PFSK-1 (cell line): ENCODE measurements around the gene INPP4B.

ENCODE experiments used
- FOXP2 ChIP-seq: optimal IDR thresholded peaks from 2 replicates; pipeline ENCODE3; 2011; ENCODE audit warnings: borderline replicate concordance, control low read depth, inconsistent platforms; ENCODE audit not compliant: insufficient read depth; ENCODE audit errors: extremely low read length, extremely low read depth
- POLR2AphosphoS5 ChIP-seq: IDR thresholded peaks from 2 replicates; pipeline ENCODE4 v1.6.1; 2012; ENCODE audit warnings: low read depth, mild to moderate bottlenecking, control low read depth, low read length, moderate library complexity
- SIN3A ChIP-seq: IDR thresholded peaks from 2 replicates; pipeline ENCODE4 v1.6.1; 2012; ENCODE audit warnings: mild to moderate bottlenecking, low read length, moderate library complexity, borderline replicate concordance; ENCODE audit not compliant: insufficient read depth
- TAF1 ChIP-seq: IDR thresholded peaks from 2 replicates; pipeline ENCODE4 v1.6.1; 2012; ENCODE audit warnings: low read length, control low read depth, borderline replicate concordance; ENCODE audit not compliant: insufficient read depth
- TF ChIP-seq, protein P1 (sequence below), 2 experiments: IDR thresholded peaks; 2 replicates each; pipeline versions ENCODE4 v1.6.1 to v1.8.0; 2011 to 2012; ENCODE audit warnings: low read depth in 2 of 2, low read length in 2 of 2, control low read depth in 1 of 2, inconsistent platforms in 1 of 2, mild to moderate bottlenecking in 1 of 2, moderate library complexity in 1 of 2; ENCODE audit not compliant: insufficient read depth in 1 of 2

Gene INPP4B

GRCh38 chr4:142882159-142882558, 36.1 kb upstream of the INPP4B start:
- TF ChIP-seq FOXP2 (no peak), POLR2AphosphoS5 (no peak), SIN3A (no peak), TAF1 (no peak)

GRCh38 chr4:142881331-142881730, 35.2 kb upstream of the INPP4B start:
- no peak for TF ChIP-seq TAF1
- no peak for TF ChIP-seq SIN3A
- no peak for TF ChIP-seq POLR2AphosphoS5
- no peak for TF ChIP-seq FOXP2
- TF ChIP-seq, protein P1, sequence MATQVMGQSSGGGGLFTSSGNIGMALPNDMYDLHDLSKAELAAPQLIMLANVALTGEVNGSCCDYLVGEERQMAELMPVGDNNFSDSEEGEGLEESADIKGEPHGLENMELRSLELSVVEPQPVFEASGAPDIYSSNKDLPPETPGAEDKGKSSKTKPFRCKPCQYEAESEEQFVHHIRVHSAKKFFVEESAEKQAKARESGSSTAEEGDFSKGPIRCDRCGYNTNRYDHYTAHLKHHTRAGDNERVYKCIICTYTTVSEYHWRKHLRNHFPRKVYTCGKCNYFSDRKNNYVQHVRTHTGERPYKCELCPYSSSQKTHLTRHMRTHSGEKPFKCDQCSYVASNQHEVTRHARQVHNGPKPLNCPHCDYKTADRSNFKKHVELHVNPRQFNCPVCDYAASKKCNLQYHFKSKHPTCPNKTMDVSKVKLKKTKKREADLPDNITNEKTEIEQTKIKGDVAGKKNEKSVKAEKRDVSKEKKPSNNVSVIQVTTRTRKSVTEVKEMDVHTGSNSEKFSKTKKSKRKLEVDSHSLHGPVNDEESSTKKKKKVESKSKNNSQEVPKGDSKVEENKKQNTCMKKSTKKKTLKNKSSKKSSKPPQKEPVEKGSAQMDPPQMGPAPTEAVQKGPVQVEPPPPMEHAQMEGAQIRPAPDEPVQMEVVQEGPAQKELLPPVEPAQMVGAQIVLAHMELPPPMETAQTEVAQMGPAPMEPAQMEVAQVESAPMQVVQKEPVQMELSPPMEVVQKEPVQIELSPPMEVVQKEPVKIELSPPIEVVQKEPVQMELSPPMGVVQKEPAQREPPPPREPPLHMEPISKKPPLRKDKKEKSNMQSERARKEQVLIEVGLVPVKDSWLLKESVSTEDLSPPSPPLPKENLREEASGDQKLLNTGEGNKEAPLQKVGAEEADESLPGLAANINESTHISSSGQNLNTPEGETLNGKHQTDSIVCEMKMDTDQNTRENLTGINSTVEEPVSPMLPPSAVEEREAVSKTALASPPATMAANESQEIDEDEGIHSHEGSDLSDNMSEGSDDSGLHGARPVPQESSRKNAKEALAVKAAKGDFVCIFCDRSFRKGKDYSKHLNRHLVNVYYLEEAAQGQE (IDR thresholded peaks at IDR 0.05; ENCODE audit: insufficient read depth in 1 of 2, low read depth in 2 of 2, low read length in 2 of 2): no peak

DNA sequence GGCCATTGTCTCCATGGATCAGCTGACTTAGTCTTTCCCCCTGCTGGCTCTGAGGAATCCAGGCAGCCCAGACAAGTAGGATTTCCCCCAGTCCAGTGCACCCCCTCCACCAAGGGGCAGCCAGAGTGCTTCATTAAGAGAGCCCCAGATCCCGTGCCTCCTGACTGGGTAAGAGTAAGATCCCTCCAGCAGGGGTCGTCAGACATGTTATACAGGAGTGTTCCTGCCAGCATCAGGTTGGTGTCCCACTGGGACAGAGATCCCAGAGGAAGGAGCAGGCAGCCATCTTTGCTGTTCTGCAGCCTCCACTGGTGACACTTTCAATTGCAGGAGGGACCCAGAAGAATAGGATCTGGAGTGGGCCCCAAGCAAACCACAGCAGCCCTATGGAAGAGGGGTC, 29.0 kb upstream of the INPP4B start:
- no peak for TF ChIP-seq TAF1
- TF ChIP-seq FOXP2: no peak
- TF ChIP-seq, protein P1 (IDR thresholded peaks at IDR 0.05; ENCODE audit: insufficient read depth in 1 of 2, low read depth in 2 of 2, low read length in 2 of 2): no peak
- no peak for TF ChIP-seq POLR2AphosphoS5
- no peak for TF ChIP-seq SIN3A

- TF ChIP-seq POLR2AphosphoS5 (no peak), FOXP2 (no peak), TAF1 (no peak), SIN3A (no peak)
- TF ChIP-seq, protein P1 (IDR thresholded peaks at IDR 0.05; ENCODE audit: insufficient read depth in 1 of 2, low read depth in 2 of 2, low read length in 2 of 2): no peak
Observed at GRCh38 chr4:142874684-142875083, 28.6 kb upstream of the INPP4B start.

- TF ChIP-seq, protein P1 (IDR thresholded peaks at IDR 0.05; ENCODE audit: insufficient read depth in 1 of 2, low read depth in 2 of 2, low read length in 2 of 2): no peak
Observed at GRCh38 chr4:142866685-142867084, 20.6 kb upstream of the INPP4B start.

DNA sequence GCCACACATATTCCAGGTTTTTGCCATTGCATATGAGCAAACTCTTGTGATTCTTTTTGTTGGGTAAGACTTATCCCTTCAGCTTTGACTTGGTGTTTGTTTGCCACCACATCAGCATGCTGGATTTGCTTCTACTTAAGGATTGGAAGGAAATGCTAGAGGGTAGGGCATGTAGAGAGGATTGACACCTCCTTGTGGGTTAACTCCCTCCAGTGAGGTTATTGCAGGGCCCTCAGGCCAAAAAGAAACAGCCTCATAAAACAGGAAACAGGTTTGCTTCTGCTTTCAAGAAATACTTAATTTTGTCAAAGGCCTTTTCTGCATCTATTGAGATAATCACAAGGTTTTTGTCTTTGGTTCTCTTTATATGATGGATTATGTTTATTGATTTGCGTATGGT, 15.2 kb upstream of the INPP4B start:
- TF ChIP-seq POLR2AphosphoS5 (no peak), FOXP2 (no peak)
- TF ChIP-seq, protein P1 (IDR thresholded peaks at IDR 0.05; ENCODE audit: insufficient read depth in 1 of 2, low read depth in 2 of 2, low read length in 2 of 2): no peak
